HG03095 (cell line): ENCODE measurements around the gene LTA4H.
A peak's percentile ranks its signal among the peaks of the same experiment; 100 is the strongest.

ENCODE experiments used
- ATAC-seq: cut with Tn5 transposase; IDR thresholded peaks from one replicate; pipeline ENCODE4 v1.9.1; 2021; ENCODE audit warnings: moderate library complexity; ENCODE audit not compliant: unreplicated experiment

The LTA4H gene

GRCh38 chr12:96060041-96060440 lies 24.7 kb upstream of the LTA4H start:
- ATAC-seq, result no peak

- no peak for ATAC-seq
Observed at GRCh38 chr12:96057986-96058553, 22.7 kb upstream of the LTA4H start.

GRCh38 chr12:96056646-96057455 lies 21.5 kb upstream of the LTA4H start:
- ATAC-seq, result no peak

GRCh38 chr12:96054244-96054610 lies 18.8 kb upstream of the LTA4H start:
- no peak for ATAC-seq

GRCh38 chr12:96053476-96054243 lies 18.3 kb upstream of the LTA4H start:
- ATAC-seq, result no peak

GRCh38 chr12:96051756-96052485 lies 16.5 kb upstream of the LTA4H start:
- no peak for ATAC-seq

- no peak for ATAC-seq
Observed at GRCh38 chr12:96050139-96050538, 14.8 kb upstream of the LTA4H start.

- no peak for ATAC-seq
Observed at GRCh38 chr12:96049101-96049500, 13.7 kb upstream of the LTA4H start.

GRCh38 chr12:96048393-96048969 lies 13.1 kb upstream of the LTA4H start:
- no peak for ATAC-seq

GRCh38 chr12:96047229-96048211 lies 12.1 kb upstream of the LTA4H start:
- peak; percentile 58 for ATAC-seq

GRCh38 chr12:96046543-96047228 lies 11.3 kb upstream of the LTA4H start:
- peak; percentile 6 for ATAC-seq

- ATAC-seq, result no peak
Observed at GRCh38 chr12:96045566-96045965, 10.2 kb upstream of the LTA4H start.

GRCh38 chr12:96044943-96045290 lies 9.5 kb upstream of the LTA4H start:
- no peak for ATAC-seq

- ATAC-seq, result no peak
Observed at GRCh38 chr12:96044017-96044942, 8.9 kb upstream of the LTA4H start.

GRCh38 chr12:96041181-96041580 lies 5.8 kb upstream of the LTA4H start:
- ATAC-seq, result no peak

GRCh38 chr12:96040305-96041133 lies 5.1 kb upstream of the LTA4H start:
- ATAC-seq, result no peak

GRCh38 chr12:96039516-96039915 lies 4.1 kb upstream of the LTA4H start:
- ATAC-seq, result no peak
